Calu3 (cell line): ENCODE data around the gene NLRC5. TPM values are rescaled to one million over a fixed set of nuclear protein-coding genes. Genes with fewer than 3 reads are reported as not detected.

Experiments
- BruUV-seq: library from RNA; stranded (reverse); fragments of 400-500 nt; replicated peaks from 2 replicates; lab custom pipeline; 2021; lab: Mats Ljungman, UMichigan
- CTCF ChIA-PET: fragments of 300-600 bp; sonication (Branson Sonifier 250); formaldehyde crosslinking; loops from one replicate; lab custom pipeline; 2022; ENCODE audit warnings: antibody characterized with exemption; lab: Charles Lee
- DNase-seq: peaks from one replicate; pipeline ENCODE4 v3.0.0; 2022
- H3K27ac Mint-ChIP-seq: one replicate; pipeline ENCODE4 v1.8.0; 2022; ENCODE audit warnings: mixed read lengths; ENCODE audit not compliant: unreplicated experiment
- H3K27me3 Mint-ChIP-seq: one replicate; pipeline ENCODE4 v1.8.0; 2022; ENCODE audit warnings: mixed read lengths; ENCODE audit not compliant: unreplicated experiment
- H3K36me3 Mint-ChIP-seq: one replicate; pipeline ENCODE4 v1.8.0; 2022; ENCODE audit warnings: mild to moderate bottlenecking, moderate library complexity, mixed read lengths; ENCODE audit not compliant: insufficient read depth, unreplicated experiment
- H3K4me1 Mint-ChIP-seq: one replicate; pipeline ENCODE4 v1.8.0; 2022; ENCODE audit warnings: mild to moderate bottlenecking, low read depth, mixed read lengths; ENCODE audit not compliant: unreplicated experiment
- H3K4me3 Mint-ChIP-seq: one replicate; pipeline ENCODE4 v1.8.0; 2022; ENCODE audit warnings: mild to moderate bottlenecking, low read depth, moderate library complexity, mixed read lengths; ENCODE audit not compliant: unreplicated experiment
- H3K9me3 Mint-ChIP-seq: one replicate; pipeline ENCODE4 v1.8.0; 2022; ENCODE audit warnings: low read depth, mixed read lengths; ENCODE audit not compliant: unreplicated experiment
- CTCF ChIP-seq: fragments of 200-600 bp; IDR thresholded peaks from one replicate; pipeline ENCODE4 v1.8.0; 2022; ENCODE audit warnings: antibody characterized with exemption; ENCODE audit not compliant: unreplicated experiment
- intact Hi-C: fragments of 100-400 bp; cut with micrococcal nuclease; formaldehyde crosslinking; loops from one replicate; pipeline ENCODE4 v1.10.0; 2022; ENCODE audit not compliant: unreplicated experiment
- total RNA-seq: library from RNA; stranded (reverse); gene quantifications from 2 replicates; pipeline ENCODE4 v1.2.3, GENCODE V29; 2022

NLRC5 gene
- total RNA-seq, 1 experiment from 2014 or later: 18.0 TPM

GRCh38 chr16:57021757-57022156 is 32.4 kb downstream of the NLRC5 start:
- H3K9me3 Mint-ChIP-seq: no peaks in the 10 kb centered on the region
- CTCF ChIA-PET: no interaction called here
- TF ChIP-seq CTCF: no peak

DNA sequence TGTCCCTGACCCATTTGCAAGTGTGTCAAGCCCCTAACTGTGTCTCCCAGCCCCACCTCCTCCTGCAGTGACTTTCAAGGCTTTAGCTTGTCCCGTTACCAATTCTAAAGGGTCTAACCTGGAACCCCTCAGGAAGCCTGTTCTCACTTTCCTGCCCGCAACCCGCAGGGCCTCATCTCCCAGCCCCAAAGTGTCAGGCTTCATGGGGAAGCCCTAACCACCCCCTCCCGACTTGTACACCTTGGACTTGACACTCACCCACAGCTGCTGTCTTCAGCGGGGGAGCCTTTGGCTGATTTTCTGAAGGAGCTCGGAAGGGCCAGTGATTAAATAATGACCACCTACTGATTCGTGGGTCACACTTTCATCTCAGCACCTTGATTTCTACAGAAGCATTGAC is 33.1 kb downstream of the NLRC5 start:
- no TSS peak for BruUV-seq
- Mint-ChIP-seq H3K4me3 (no peak overlapping the region), H3K27me3 (peaks cover 46% of the 10 kb centered on the region), H3K36me3 (peaks cover 2% of the 10 kb centered on the region), H3K9me3 (no peaks in the 10 kb centered on the region), H3K27ac (no peak overlapping the region), H3K4me1 (no peaks in the 10 kb centered on the region)
- DNase-seq: no peak
- CTCF ChIA-PET: no interaction called here
- no peak for TF ChIP-seq CTCF
- intact Hi-C loops: no loop called here

More at GRCh38 chr16:57021757-57022156, 32.4 kb downstream of the NLRC5 start:
- H3K4me3 Mint-ChIP-seq: no peak overlapping the region
- BruUV-seq: no TSS peak
- peaks cover 6% of the 10 kb centered on the region for H3K36me3 Mint-ChIP-seq
- no peak overlapping the region for H3K27ac Mint-ChIP-seq
- no peaks in the 10 kb centered on the region for H3K4me1 Mint-ChIP-seq
- no peak for DNase-seq
- intact Hi-C loops: no loop called here
- peaks cover 46% of the 10 kb centered on the region for H3K27me3 Mint-ChIP-seq

DNA sequence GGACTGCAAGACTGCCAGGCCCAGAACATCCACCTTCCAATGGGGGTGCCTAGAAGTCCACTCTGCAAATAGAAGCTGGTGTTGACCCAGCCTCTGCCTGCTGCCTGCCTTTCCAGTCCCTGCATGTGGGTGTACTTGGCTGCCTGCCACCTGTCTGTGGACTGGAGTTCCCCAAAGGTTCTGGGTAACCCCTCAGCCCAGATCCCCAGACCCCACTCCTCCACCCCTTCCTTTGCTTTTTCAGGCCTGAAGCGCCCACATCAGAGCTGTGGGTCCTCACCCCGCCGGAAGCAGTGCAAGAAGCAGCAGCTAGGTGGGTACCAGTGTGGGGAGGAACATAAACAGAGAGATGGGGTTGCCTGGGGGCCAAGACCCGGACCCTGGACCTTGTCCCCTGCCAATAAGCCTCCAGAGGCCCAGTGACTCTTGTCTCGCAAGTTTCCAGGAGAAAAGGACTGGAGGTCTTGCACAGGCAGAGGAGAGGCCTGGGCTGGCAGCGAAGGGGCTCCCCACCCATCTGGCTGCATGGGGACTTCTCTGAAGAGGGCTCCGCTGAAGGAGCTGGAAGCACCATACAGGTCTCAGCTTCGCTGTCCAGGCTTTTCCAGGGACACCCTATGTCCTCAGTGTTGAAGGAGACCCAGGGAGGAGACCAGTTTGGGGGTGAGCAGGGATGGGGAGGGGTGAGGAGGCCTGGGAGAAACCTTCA is 34.3 kb downstream of the NLRC5 start:
- Mint-ChIP-seq H3K27ac (no peak overlapping the region), H3K9me3 (no peaks in the 10 kb centered on the region), H3K36me3 (no peaks in the 10 kb centered on the region), H3K4me3 (no peak overlapping the region), H3K4me1 (no peaks in the 10 kb centered on the region), H3K27me3 (peaks cover 46% of the 10 kb centered on the region)
- TF ChIP-seq CTCF: no peak
- CTCF ChIA-PET: interaction anchor here (0.6 kb wide), 1 partner anchor 40 kb away, joined by 3 read pairs; no protein-coding TSS in a partner anchor
- intact Hi-C loops: no loop called here
- no TSS peak for BruUV-seq
- DNase-seq: no peak

GRCh38 chr16:57024894-57025680 is 35.7 kb downstream of the NLRC5 start:
- Mint-ChIP-seq H3K4me1 (no peaks in the 10 kb centered on the region), H3K36me3 (no peaks in the 10 kb centered on the region), H3K27ac (no peak overlapping the region), H3K27me3 (peaks cover 44% of the 10 kb centered on the region), H3K9me3 (no peaks in the 10 kb centered on the region), H3K4me3 (no peak overlapping the region)
- intact Hi-C loops: no loop called here
- CTCF ChIA-PET: no interaction called here
- no TSS peak for BruUV-seq
- TF ChIP-seq CTCF: no peak
- DNase-seq: no peak
